Nephron progenitor cell (in vitro differentiated cells): ENCODE results near the gene PCCB.

Source experiments
- DNase-seq: peaks from one replicate; pipeline ENCODE4 v3.0.0; 2021
- H3K27ac Mint-ChIP-seq: 2 replicates; pipeline ENCODE4 v1.8.0; 2021; ENCODE audit warnings: mild to moderate bottlenecking, moderate library complexity, mixed read lengths
- H3K27me3 Mint-ChIP-seq: 2 replicates; pipeline ENCODE4 v1.8.0; 2021; ENCODE audit warnings: mild to moderate bottlenecking, low read depth, mixed read lengths; ENCODE audit not compliant: poor library complexity
- H3K36me3 Mint-ChIP-seq: 2 replicates; pipeline ENCODE4 v1.8.0; 2021; ENCODE audit warnings: low read depth, mixed read lengths
- H3K4me1 Mint-ChIP-seq: 2 replicates; pipeline ENCODE4 v1.8.0; 2021; ENCODE audit warnings: mixed read lengths
- H3K4me3 Mint-ChIP-seq: 2 replicates; pipeline ENCODE4 v1.8.0; 2021; ENCODE audit warnings: mild to moderate bottlenecking, moderate library complexity, mixed read lengths
- H3K9me3 Mint-ChIP-seq: 2 replicates; pipeline ENCODE4 v1.8.0; 2021; ENCODE audit warnings: mild to moderate bottlenecking, moderate library complexity, mixed read lengths
- CTCF ChIP-seq: fragments of 200-600 bp; sonication (generic); IDR thresholded peaks from 2 replicates; pipeline ENCODE4 v1.5.0; 2021; ENCODE audit warnings: antibody characterized with exemption

Gene PCCB

GRCh38 chr3:136343873-136344555, 93.9 kb downstream of the PCCB start:
- no peak overlapping the region for H3K4me3 Mint-ChIP-seq
- no peak for DNase-seq
- H3K27me3 Mint-ChIP-seq: peaks cover 2% of the 10 kb centered on the region
- peaks cover 61% of the 10 kb centered on the region for H3K36me3 Mint-ChIP-seq
- no peaks in the 10 kb centered on the region for H3K9me3 Mint-ChIP-seq
- H3K4me1 Mint-ChIP-seq: no peaks in the 10 kb centered on the region
- no peak for TF ChIP-seq CTCF
- H3K27ac Mint-ChIP-seq: peak overlapping the region; percentile 78

DNA sequence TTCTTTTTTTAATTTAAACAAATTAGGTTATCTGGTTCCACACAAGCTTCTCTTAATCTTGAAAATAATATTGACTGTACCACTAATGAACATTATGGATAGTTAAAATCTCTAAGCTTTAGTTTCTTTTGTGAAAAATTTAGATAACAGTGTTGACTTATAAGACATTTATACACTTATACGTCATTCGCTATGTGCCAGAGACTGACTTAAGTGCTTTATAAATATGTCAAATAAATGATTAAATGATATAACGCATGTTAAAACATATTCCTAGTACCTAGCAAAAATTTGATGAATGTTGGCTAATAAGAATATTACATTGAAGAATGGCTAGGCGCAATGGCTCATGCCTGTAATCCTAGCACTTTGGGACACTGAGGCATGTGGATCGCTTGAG, 96.3 kb downstream of the PCCB start:
- Mint-ChIP-seq H3K27me3 (peaks cover 2% of the 10 kb centered on the region), H3K9me3 (no peaks in the 10 kb centered on the region), H3K4me3 (no peak overlapping the region), H3K27ac (peak overlapping the region; percentile 45), H3K36me3 (peaks cover 42% of the 10 kb centered on the region), H3K4me1 (peaks cover under 1% of the 10 kb centered on the region)
- no peak for TF ChIP-seq CTCF
- no peak for DNase-seq

- H3K9me3 Mint-ChIP-seq: peaks cover 5% of the 10 kb centered on the region
- H3K27me3 Mint-ChIP-seq: peaks cover 2% of the 10 kb centered on the region
- no peak for DNase-seq
Observed at GRCh38 chr3:136350132-136350531, 100.0 kb downstream of the PCCB start.

DNA sequence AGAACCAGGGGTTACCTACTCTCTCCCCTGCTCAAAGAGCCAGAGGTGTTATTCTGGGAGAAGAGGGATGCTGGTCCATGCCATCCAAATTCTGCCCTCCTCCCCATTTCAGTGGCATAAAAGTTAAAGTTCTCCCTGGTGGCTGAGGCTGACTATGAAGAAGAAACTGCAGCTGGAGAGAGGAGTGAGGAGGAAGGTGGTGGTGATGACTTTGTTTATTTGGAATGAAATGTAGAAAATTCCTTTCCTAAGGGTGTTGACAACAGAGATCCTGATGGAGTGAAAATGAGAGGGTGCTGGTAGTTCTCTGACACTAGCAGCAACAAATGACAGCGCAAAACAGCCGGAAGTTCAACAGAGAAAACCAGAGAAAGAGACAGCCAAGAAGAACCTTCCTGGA, 100.4 kb downstream of the PCCB start:
- TF ChIP-seq CTCF: no peak
- H3K27ac Mint-ChIP-seq: peak overlapping the region; percentile 36
- no peak for DNase-seq
- H3K4me3 Mint-ChIP-seq: no peak overlapping the region
- H3K36me3 Mint-ChIP-seq: peaks cover 46% of the 10 kb centered on the region
- peaks cover 2% of the 10 kb centered on the region for H3K27me3 Mint-ChIP-seq
- peaks cover 9% of the 10 kb centered on the region for H3K9me3 Mint-ChIP-seq
- peaks cover 6% of the 10 kb centered on the region for H3K4me1 Mint-ChIP-seq

More at GRCh38 chr3:136350132-136350531, 100.0 kb downstream of the PCCB start:
- no peak overlapping the region for H3K27ac Mint-ChIP-seq
- TF ChIP-seq CTCF: no peak
- H3K36me3 Mint-ChIP-seq: peaks cover 43% of the 10 kb centered on the region
- H3K4me1 Mint-ChIP-seq: peaks cover 6% of the 10 kb centered on the region
- H3K4me3 Mint-ChIP-seq: no peak overlapping the region

DNA sequence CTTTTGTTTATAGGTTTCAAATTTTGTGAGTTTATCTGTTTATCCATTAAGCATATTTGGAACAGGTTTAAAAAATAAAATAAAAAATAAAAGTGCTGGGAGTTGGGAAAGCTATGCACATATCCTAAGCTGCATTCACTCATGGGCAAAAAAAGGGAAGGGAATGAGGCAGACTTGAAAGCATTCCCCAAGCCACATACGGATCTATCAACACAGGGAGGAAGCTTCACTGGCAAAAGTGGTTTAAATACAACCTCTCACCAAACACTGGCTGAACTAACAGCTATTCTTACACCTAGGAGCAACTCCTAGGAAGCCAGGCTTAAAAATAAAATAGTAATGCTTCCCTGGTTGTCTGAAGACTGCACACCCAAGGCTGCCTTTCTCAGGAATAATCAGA, 101.2 kb downstream of the PCCB start:
- H3K4me3 Mint-ChIP-seq: no peak overlapping the region
- H3K27me3 Mint-ChIP-seq: peaks cover 2% of the 10 kb centered on the region
- no peak for TF ChIP-seq CTCF
- peaks cover 15% of the 10 kb centered on the region for H3K9me3 Mint-ChIP-seq
- H3K36me3 Mint-ChIP-seq: peaks cover 47% of the 10 kb centered on the region
- DNase-seq: no peak
- H3K27ac Mint-ChIP-seq: peak overlapping the region; percentile 35
- peaks cover 6% of the 10 kb centered on the region for H3K4me1 Mint-ChIP-seq

GRCh38 chr3:136351905-136352304, 101.8 kb downstream of the PCCB start:
- DNase-seq: no peak
- Mint-ChIP-seq H3K27me3 (peaks cover 2% of the 10 kb centered on the region), H3K4me1 (peaks cover 6% of the 10 kb centered on the region), H3K9me3 (peaks cover 15% of the 10 kb centered on the region), H3K4me3 (no peak overlapping the region), H3K36me3 (peaks cover 49% of the 10 kb centered on the region), H3K27ac (peak overlapping the region; percentile 35)
- TF ChIP-seq CTCF: peak; percentile 21
